ENCODE results near the gene RFC4. TPM values are rescaled to one million over a fixed set of nuclear protein-coding genes. Genes with fewer than 3 reads are reported as not detected.
A peak's percentile ranks its signal among the peaks of the same experiment; 100 is the strongest.

The RFC4 gene
- total and polyA plus RNA-seq, 12 donors: 5.3 to 30.6 (median 9.1) TPM

DNA sequence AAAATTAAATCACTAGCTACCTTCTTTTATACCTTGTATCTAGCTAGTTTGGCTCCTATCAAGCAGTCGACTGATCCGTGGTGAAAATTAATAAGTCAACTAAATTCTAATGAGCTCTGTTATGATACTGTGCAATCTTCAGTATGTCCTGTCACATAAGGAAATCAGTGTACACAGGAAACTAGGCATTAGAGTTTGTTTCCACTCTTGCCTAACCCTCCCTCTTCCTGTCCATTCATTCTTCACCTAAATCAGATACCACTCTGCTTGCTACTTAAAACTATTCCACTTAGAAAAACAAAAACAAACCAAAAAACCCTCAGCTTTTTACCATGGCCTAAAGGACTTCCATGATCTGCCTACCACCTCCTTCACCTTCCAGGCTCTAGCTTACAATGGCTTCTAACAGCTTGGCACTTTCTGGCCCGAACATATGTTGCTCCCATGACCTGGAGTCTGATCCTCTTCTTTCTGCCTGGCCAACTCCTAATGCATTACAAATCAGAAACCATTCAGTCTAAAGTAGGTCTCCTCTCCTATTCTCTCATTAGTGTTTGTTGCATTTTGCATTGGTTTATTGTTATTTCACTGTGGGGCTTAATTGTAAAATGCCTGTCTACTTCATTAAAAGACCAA is 7.9 kb downstream of the RFC4 start:
- DNase-seq: no peak
- H3K36me3 ChIP-seq (replicated peaks in 1 of 2): peaks cover 0 to 24% of the 10 kb centered on the region in 2 donors
- intact Hi-C loops (cut with DNase I): no loop called here
- H3K27ac ChIP-seq: no peak overlapping the region
- no peaks in the 10 kb centered on the region for H3K27me3 ChIP-seq
- H3K9me3 ChIP-seq (replicated peaks in 1 of 3): no peaks in the 10 kb centered on the region
- no peaks in the 10 kb centered on the region for H3K4me1 ChIP-seq (replicated peaks in 1 of 2)
- no peak overlapping the region for H3K4me3 ChIP-seq
- TF ChIP-seq, protein P1, sequence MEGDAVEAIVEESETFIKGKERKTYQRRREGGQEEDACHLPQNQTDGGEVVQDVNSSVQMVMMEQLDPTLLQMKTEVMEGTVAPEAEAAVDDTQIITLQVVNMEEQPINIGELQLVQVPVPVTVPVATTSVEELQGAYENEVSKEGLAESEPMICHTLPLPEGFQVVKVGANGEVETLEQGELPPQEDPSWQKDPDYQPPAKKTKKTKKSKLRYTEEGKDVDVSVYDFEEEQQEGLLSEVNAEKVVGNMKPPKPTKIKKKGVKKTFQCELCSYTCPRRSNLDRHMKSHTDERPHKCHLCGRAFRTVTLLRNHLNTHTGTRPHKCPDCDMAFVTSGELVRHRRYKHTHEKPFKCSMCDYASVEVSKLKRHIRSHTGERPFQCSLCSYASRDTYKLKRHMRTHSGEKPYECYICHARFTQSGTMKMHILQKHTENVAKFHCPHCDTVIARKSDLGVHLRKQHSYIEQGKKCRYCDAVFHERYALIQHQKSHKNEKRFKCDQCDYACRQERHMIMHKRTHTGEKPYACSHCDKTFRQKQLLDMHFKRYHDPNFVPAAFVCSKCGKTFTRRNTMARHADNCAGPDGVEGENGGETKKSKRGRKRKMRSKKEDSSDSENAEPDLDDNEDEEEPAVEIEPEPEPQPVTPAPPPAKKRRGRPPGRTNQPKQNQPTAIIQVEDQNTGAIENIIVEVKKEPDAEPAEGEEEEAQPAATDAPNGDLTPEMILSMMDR (IDR thresholded peaks at IDR 0.05): no peak
- TF ChIP-seq POLR2A (IDR thresholded peaks at IDR 0.05): no peak
- WGBS, 4 donors: 83 to 89% (median 86%) methylated on average over 3 of the region's 3 CpGs

DNA sequence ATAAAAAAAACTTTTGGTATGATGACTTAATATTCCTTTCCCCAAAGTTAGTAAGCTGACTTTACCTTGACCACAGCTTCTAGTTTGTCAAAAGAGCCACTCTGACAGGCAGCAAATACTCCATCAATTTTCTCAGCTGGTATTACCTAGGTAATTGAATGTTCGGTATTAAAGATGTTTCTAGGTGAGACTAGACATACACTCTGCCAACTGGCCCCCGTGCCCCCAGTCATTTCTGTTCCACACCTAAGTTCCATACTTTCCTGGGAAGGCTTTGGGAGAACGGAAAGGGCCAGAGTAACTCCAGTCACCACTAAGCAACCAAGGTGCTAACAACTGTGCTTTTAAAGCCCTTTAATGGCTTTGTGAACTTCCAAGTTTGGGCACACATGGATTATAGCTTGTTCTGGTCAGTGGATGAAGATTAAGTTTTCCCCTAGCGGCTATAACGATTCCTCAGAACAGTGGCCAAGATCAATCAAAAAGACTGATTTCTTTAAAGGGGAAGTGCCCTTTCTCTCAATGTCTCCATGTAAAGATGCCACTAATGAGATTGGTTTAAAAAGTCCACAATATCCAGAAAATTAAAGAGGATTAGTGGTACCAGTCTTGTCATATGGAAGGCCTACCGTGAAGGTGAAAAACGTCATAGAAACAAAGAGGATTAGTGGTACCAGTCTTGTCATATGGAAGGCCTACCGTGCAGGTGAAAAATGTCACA is 15.9 kb downstream of the RFC4 start:
- Histone ChIP-seq H3K27me3 (no peaks in the 10 kb centered on the region), H3K4me1 (replicated peaks in 1 of 2) (peaks cover 9 to 36% of the 10 kb centered on the region in 2 donors), H3K27ac (no peak overlapping the region), H3K9me3 (replicated peaks in 1 of 3) (no peaks in the 10 kb centered on the region), H3K36me3 (replicated peaks in 1 of 2) (peaks cover 0 to 56% of the 10 kb centered on the region in 2 donors), H3K4me3 (no peak overlapping the region)
- TF ChIP-seq, protein P1 (IDR thresholded peaks at IDR 0.05): peak in 1 of 6 experiments; percentile 13
- no peak for TF ChIP-seq POLR2A (IDR thresholded peaks at IDR 0.05)
- intact Hi-C loops (cut with DNase I): no loop called here
- 66 to 76% (median 70%) methylated on average over 8 of the region's 8 CpGs for WGBS, 4 donors
- no peak for DNase-seq

DNA sequence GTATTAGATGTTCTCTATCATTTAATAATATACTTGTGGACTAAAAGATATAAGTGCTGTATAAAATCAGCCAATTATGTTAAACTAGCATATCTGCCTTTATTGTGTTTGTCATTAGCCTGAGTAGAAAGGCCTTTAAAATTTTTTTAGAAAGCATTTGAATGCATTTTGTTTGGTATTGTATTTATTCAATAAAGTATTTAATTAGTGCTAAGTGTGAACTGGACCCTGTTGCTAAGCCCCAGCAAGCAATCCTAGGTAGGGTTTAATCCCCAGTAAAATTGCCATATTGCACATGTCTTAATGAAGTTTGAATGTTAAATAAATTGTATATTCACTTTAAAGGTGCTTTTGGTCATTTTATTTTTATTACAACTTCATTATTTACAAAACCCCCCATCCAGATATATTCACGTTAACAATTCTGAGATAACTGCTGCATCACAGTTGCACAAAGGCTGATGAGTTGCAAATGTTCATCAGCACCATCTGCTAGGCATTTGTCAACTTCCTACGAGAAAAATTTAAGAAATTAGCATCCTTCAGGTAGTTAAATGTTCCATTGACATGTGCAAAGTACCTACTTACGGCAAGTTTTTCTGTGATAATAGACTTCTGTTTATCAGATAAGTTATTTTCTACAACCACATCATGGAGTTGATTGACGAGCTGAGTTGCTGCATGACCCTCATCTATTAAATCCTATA is 16.6 kb downstream of the RFC4 start:
- H3K4me1 ChIP-seq (replicated peaks in 1 of 2): peaks cover 15 to 43% of the 10 kb centered on the region in 2 donors
- intact Hi-C loops (cut with DNase I): no loop called here
- H3K27me3 ChIP-seq: no peaks in the 10 kb centered on the region
- H3K36me3 ChIP-seq (replicated peaks in 1 of 2): peaks cover 0 to 63% of the 10 kb centered on the region in 2 donors
- no peak for DNase-seq
- WGBS, 4 donors: 57 to 63% (median 60%) methylated on average over 4 of the region's 4 CpGs
- no peak overlapping the region for H3K4me3 ChIP-seq
- H3K9me3 ChIP-seq (replicated peaks in 1 of 3): no peaks in the 10 kb centered on the region
- peak in 1 of 2 donors; percentile 17 for TF ChIP-seq POLR2A (IDR thresholded peaks at IDR 0.05)
- TF ChIP-seq, protein P1 (IDR thresholded peaks at IDR 0.05): no peak
- H3K27ac ChIP-seq: no peak overlapping the region
